ENCODE measurements around the gene SLC8A3. TPM values are rescaled to one million over a fixed set of nuclear protein-coding genes. Genes with fewer than 3 reads are reported as not detected.

The SLC8A3 gene
- total RNA-seq, 2 experiments from 2014 or later = not detected

DNA sequence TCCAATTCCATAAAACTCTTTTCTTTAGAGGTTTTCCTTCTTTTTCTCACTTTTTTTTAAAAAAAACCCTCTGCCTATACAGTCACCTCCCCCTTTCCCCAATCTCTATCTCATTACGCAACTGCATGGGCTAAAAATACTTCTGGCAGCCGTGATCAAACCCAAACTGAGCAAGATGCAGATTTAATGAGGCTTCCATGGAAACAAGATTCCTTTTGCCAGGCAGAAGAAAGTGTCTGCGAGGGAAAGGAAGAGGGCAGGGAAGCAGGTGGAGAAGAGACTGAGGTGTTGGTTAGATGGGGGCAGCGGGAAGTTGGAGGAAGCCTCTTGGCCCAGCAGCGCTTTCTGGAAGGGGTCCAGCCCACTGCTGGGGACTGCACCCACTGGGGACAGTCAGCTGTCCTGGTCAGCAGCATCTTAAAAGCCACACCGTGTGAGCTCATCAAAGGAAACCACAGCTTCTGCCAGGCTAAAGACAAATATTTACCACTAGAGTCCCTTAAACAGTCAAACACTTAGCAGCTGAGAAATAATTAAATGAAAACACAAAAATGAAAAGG is 90.4 kb downstream of the SLC8A3 start:
- BruUV-seq (replicated peaks) = no TSS peak
- Histone ChIP-seq H4K20me1 (ENCODE audit: insufficient read depth, low read length) (no peaks in the 10 kb centered on the region), H3K9me2 (ENCODE audit: insufficient read depth, low read length) (no peaks in the 10 kb centered on the region), H3K4me3 (ENCODE audit: low read depth, low read length, poor library complexity, severe bottlenecking) (no peak overlapping the region), H3K79me2 (ENCODE audit: insufficient read depth, low read depth, low read length) (no peaks in the 10 kb centered on the region), H3K27ac (ENCODE audit: low read depth, low read length, poor library complexity, severe bottlenecking) (no peak overlapping the region), H3K4me1 (ENCODE audit: insufficient read depth, low read length, poor library complexity, severe bottlenecking) (no peaks in the 10 kb centered on the region), H2AFZ (ENCODE audit: low read length) (no peak overlapping the region), H3K9me3 (ENCODE audit: low read length) (no peaks in the 10 kb centered on the region), H3K4me2 (ENCODE audit: low read length) (no peak overlapping the region), H3K36me3 (ENCODE audit: insufficient read depth, low read length) (no peaks in the 10 kb centered on the region)
- no peak for DNase-seq (ENCODE audit: low spot score)
- intact Hi-C loops (cut with micrococcal nuclease; ENCODE audit: unreplicated experiment) = no loop called here
- no peak for TF ChIP-seq EZH2phosphoT487 (IDR thresholded peaks at IDR 0.05; ENCODE audit: borderline replicate concordance, low read depth, low read length)
- TF ChIP-seq, protein P1, sequence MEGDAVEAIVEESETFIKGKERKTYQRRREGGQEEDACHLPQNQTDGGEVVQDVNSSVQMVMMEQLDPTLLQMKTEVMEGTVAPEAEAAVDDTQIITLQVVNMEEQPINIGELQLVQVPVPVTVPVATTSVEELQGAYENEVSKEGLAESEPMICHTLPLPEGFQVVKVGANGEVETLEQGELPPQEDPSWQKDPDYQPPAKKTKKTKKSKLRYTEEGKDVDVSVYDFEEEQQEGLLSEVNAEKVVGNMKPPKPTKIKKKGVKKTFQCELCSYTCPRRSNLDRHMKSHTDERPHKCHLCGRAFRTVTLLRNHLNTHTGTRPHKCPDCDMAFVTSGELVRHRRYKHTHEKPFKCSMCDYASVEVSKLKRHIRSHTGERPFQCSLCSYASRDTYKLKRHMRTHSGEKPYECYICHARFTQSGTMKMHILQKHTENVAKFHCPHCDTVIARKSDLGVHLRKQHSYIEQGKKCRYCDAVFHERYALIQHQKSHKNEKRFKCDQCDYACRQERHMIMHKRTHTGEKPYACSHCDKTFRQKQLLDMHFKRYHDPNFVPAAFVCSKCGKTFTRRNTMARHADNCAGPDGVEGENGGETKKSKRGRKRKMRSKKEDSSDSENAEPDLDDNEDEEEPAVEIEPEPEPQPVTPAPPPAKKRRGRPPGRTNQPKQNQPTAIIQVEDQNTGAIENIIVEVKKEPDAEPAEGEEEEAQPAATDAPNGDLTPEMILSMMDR (conservative IDR thresholded peaks at IDR 0.05; ENCODE audit: low read length) = no peak
- POLR2A ChIA-PET = no interaction called here
- CTCF ChIA-PET (ENCODE audit: unreplicated experiment) = no interaction called here

GRCh38 chr14:70097576-70098249 is 91.0 kb downstream of the SLC8A3 start:
- TF ChIP-seq, protein P1 (conservative IDR thresholded peaks at IDR 0.05; ENCODE audit: low read length) = no peak
- TF ChIP-seq EZH2phosphoT487 (IDR thresholded peaks at IDR 0.05; ENCODE audit: borderline replicate concordance, low read depth, low read length) = no peak
- intact Hi-C loops (cut with micrococcal nuclease; ENCODE audit: unreplicated experiment) = no loop called here
- Histone ChIP-seq H3K36me3 (ENCODE audit: insufficient read depth, low read length) (no peaks in the 10 kb centered on the region), H3K4me1 (ENCODE audit: insufficient read depth, low read length, poor library complexity, severe bottlenecking) (no peaks in the 10 kb centered on the region), H3K9me2 (ENCODE audit: insufficient read depth, low read length) (no peaks in the 10 kb centered on the region), H3K27ac (ENCODE audit: low read depth, low read length, poor library complexity, severe bottlenecking) (no peak overlapping the region), H3K4me2 (ENCODE audit: low read length) (no peak overlapping the region), H3K79me2 (ENCODE audit: insufficient read depth, low read depth, low read length) (no peaks in the 10 kb centered on the region), H3K4me3 (ENCODE audit: low read depth, low read length, poor library complexity, severe bottlenecking) (no peak overlapping the region), H4K20me1 (ENCODE audit: insufficient read depth, low read length) (no peaks in the 10 kb centered on the region), H2AFZ (ENCODE audit: low read length) (no peak overlapping the region), H3K9me3 (ENCODE audit: low read length) (no peaks in the 10 kb centered on the region)
- no peak for DNase-seq (ENCODE audit: low spot score)
- CTCF ChIA-PET (ENCODE audit: unreplicated experiment) = no interaction called here
- BruUV-seq (replicated peaks) = no TSS peak
- POLR2A ChIA-PET = interaction anchor here (0.7 kb wide), 1 partner anchor 528 kb away, joined by 3 read pairs; no protein-coding TSS in a partner anchor

DNA sequence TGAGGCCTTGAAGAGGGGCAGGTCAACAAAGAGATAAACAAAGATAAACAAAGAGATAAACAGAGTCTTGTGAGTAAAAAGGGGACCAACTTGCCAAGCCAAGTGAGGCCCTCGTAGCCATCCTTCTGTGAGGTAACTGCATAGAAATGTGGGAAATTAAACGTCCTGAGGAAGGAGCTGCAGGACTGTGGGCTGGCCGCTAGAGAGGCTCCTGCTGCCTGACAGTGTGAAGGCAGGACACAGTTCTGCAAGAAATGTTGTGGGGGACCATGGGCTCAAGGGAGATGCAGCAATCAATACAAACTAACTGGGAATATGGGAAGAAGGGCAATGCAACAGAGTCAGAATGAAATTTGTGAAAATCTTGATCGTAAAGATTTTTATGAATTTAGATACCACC is 91.9 kb downstream of the SLC8A3 start:
- CTCF ChIA-PET (ENCODE audit: unreplicated experiment) = no interaction called here
- no peaks in the 10 kb centered on the region for H4K20me1 ChIP-seq (ENCODE audit: insufficient read depth, low read length)
- DNase-seq (ENCODE audit: low spot score) = no peak
- no peaks in the 10 kb centered on the region for H3K79me2 ChIP-seq (ENCODE audit: insufficient read depth, low read depth, low read length)
- no TSS peak for BruUV-seq (replicated peaks)
- no peak overlapping the region for H3K4me3 ChIP-seq (ENCODE audit: low read depth, low read length, poor library complexity, severe bottlenecking)
- POLR2A ChIA-PET = interaction anchor here (0.6 to 0.7 kb wide), 2 partner anchors 9 to 527 kb away, joined by 3 read pairs; no protein-coding TSS in a partner anchor
- no peaks in the 10 kb centered on the region for H3K9me2 ChIP-seq (ENCODE audit: insufficient read depth, low read length)
- intact Hi-C loops (cut with micrococcal nuclease; ENCODE audit: unreplicated experiment) = no loop called here
- H2AFZ ChIP-seq (ENCODE audit: low read length) = no peak overlapping the region
- no peak for TF ChIP-seq EZH2phosphoT487 (IDR thresholded peaks at IDR 0.05; ENCODE audit: borderline replicate concordance, low read depth, low read length)
- no peaks in the 10 kb centered on the region for H3K36me3 ChIP-seq (ENCODE audit: insufficient read depth, low read length)
- no peaks in the 10 kb centered on the region for H3K9me3 ChIP-seq (ENCODE audit: low read length)
- no peak overlapping the region for H3K4me2 ChIP-seq (ENCODE audit: low read length)
- H3K27ac ChIP-seq (ENCODE audit: low read depth, low read length, poor library complexity, severe bottlenecking) = no peak overlapping the region
- H3K4me1 ChIP-seq (ENCODE audit: insufficient read depth, low read length, poor library complexity, severe bottlenecking) = no peaks in the 10 kb centered on the region
